Measurements from ENCODE around the gene NCAPH2. TPM values are rescaled to one million over a fixed set of nuclear protein-coding genes. Genes with fewer than 3 reads are reported as not detected.

Gene NCAPH2
- total RNA-seq, 1 experiment from 2014 or later = 39.8 TPM

DNA sequence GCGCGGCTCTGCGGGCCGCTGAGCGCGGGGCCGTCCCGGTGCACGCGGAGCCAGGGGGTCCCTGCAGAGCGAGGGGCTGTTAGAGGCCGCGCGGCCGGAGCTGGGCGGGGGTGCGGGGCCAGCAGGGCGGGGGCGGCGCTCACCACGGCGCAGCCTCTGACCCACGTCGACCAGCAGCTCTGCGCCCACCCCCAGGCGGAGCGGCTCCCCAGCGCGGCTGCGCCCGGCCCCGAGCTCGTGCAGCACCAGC, 17.8 kb downstream of the NCAPH2 start:
- ChIA-PET POLR2A (interaction anchor here (0.7 to 7.1 kb wide), 24 partner anchors 11 to 285 kb away, joined by 3 to 170 read pairs (median 6); partner anchors contain the start of genes ARSA, CHKB, KLHDC7B and LMF2), CTCF (interaction anchor here (0.6 to 2.6 kb wide), 22 partner anchors 9 to 165 kb away, joined by 3 to 17 read pairs (median 4); partner anchors contain the start of gene SYCE3)
- Mint-ChIP-seq H3K4me1 (ENCODE audit: insufficient read depth, unreplicated experiment) (peaks cover 20% of the 10 kb centered on the region), H3K9me3 (ENCODE audit: unreplicated experiment) (no peaks in the 10 kb centered on the region), H3K27ac (ENCODE audit: low read depth, unreplicated experiment) (peak overlapping the region; percentile 23), H3K36me3 (ENCODE audit: insufficient read depth, unreplicated experiment) (peaks cover 60% of the 10 kb centered on the region), H3K4me3 (ENCODE audit: unreplicated experiment) (peak overlapping the region; percentile 85), H3K27me3 (ENCODE audit: insufficient read depth, unreplicated experiment) (no peaks in the 10 kb centered on the region)
- TF ChIP-seq, protein P1, sequence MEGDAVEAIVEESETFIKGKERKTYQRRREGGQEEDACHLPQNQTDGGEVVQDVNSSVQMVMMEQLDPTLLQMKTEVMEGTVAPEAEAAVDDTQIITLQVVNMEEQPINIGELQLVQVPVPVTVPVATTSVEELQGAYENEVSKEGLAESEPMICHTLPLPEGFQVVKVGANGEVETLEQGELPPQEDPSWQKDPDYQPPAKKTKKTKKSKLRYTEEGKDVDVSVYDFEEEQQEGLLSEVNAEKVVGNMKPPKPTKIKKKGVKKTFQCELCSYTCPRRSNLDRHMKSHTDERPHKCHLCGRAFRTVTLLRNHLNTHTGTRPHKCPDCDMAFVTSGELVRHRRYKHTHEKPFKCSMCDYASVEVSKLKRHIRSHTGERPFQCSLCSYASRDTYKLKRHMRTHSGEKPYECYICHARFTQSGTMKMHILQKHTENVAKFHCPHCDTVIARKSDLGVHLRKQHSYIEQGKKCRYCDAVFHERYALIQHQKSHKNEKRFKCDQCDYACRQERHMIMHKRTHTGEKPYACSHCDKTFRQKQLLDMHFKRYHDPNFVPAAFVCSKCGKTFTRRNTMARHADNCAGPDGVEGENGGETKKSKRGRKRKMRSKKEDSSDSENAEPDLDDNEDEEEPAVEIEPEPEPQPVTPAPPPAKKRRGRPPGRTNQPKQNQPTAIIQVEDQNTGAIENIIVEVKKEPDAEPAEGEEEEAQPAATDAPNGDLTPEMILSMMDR (IDR thresholded peaks at IDR 0.05; ENCODE audit: unreplicated experiment) = no peak
- DNase-seq (ENCODE audit: unreplicated experiment) = no peak
- intact Hi-C loops (cut with micrococcal nuclease) = loop anchor here (1.0 to 5.0 kb wide), 2 partner anchors 37 to 57 kb away; partner anchors contain the start of genes CHKB and SYCE3
- no TSS peak for BruUV-seq (replicated peaks)

DNA sequence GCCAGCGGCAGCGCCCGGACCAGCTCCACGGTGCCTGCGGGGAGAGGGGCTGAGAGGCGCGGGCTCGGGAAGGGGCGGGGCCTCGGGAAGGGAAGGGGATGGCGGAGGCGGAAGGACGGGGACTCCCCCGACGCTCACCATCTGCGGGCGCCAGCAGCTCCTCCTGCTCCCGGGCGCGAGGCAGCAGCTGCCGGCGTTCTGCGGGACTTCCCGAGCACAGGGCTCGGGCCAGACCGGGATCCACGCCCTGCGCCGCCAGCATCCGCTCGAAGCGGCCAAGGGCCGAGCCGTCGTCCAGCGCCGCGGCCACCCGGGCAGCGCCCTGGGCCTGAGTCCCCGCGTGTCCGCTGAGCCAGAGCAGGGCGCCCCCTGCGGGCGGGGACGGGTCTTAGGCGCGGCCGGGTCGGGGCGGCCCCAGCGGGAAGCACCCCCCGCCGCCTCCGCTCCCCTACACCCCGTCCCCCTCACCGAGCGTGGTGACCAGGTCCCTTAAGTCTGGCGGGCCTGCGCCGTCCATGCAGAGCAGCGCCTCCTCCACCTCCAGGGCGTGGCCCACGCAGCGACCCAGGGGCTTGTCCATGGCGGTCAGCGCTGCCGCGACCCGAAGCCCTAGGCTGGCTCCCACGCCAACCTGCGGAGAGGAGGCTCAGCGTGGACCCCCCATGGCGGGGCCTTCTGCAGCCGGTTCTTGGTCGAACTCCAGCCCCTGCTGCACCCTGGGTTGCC, 18.2 kb downstream of the NCAPH2 start:
- BruUV-seq (replicated peaks) = no TSS peak
- no peaks in the 10 kb centered on the region for H3K9me3 Mint-ChIP-seq (ENCODE audit: unreplicated experiment)
- intact Hi-C loops (cut with micrococcal nuclease) = loop anchor here (1.0 to 5.0 kb wide), 2 partner anchors 36 to 56 kb away; partner anchors contain the start of genes CHKB and SYCE3
- peaks cover 61% of the 10 kb centered on the region for H3K36me3 Mint-ChIP-seq (ENCODE audit: insufficient read depth, unreplicated experiment)
- H3K27ac Mint-ChIP-seq (ENCODE audit: low read depth, unreplicated experiment) = peak overlapping the region; percentile 71
- no peaks in the 10 kb centered on the region for H3K27me3 Mint-ChIP-seq (ENCODE audit: insufficient read depth, unreplicated experiment)
- peak; percentile 73 for DNase-seq (ENCODE audit: unreplicated experiment)
- TF ChIP-seq, protein P1 (IDR thresholded peaks at IDR 0.05; ENCODE audit: unreplicated experiment) = peak; percentile 38
- H3K4me1 Mint-ChIP-seq (ENCODE audit: insufficient read depth, unreplicated experiment) = peaks cover 20% of the 10 kb centered on the region
- POLR2A ChIA-PET = interaction anchor here (0.7 to 7.1 kb wide), 22 partner anchors 12 to 285 kb away, joined by 3 to 170 read pairs (median 6); partner anchors contain the start of genes ARSA, CHKB, KLHDC7B and LMF2
- peak overlapping the region; percentile 85 for H3K4me3 Mint-ChIP-seq (ENCODE audit: unreplicated experiment)
- CTCF ChIA-PET = interaction anchor here (0.6 to 2.6 kb wide), 21 partner anchors 9 to 166 kb away, joined by 3 to 17 read pairs (median 4); partner anchors contain the start of gene SYCE3

DNA sequence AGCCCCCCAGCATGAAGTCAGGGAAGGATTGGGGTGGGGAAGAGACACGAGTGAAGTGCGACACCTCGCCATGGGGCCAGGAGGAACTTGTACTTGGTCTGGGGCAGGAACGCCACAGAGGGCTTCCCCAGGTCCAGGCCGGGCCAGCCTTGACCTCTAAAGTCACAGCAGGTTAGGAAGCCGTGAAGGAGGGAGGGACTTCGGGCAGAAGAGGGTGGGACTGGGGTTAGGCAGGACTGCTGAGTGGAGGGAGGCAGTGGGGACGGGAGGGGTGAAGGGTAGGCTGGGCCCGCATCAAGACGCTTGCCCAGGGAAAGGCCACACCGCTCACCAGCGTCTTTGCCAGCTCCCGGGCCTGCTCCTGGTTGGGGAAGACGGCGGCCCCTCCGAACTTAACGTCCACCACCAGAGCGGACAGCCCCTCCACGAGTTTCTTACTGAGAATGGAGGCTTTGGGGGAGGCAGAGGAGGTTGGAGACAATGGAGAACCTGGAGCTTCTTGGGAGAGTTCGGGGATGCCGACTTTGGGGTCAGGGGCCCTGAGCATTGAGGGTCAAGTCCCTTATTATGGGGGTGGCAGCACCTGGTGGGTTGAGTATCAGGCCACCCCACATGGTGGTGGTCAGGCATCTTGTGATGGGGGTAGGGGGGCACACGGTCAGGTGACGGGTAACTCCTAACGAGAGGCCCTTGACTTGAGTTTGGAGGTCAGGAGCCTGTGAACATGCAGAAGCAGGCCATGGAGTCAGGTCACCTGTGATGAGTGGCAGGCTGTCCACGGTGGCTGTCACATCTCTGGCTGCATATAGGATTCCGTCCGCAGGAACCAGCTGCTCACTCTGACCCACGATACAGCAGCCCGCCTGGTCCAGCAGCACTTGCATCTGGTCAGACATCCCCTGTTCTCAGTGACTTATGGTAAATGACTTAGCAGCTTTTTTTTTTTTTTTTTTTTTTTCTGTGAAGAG, 19.1 kb downstream of the NCAPH2 start:
- TF ChIP-seq, protein P1 (IDR thresholded peaks at IDR 0.05; ENCODE audit: unreplicated experiment) = no peak
- BruUV-seq (replicated peaks) = no TSS peak
- H3K27ac Mint-ChIP-seq (ENCODE audit: low read depth, unreplicated experiment) = peak overlapping the region; percentile 71
- H3K36me3 Mint-ChIP-seq (ENCODE audit: insufficient read depth, unreplicated experiment) = peaks cover 61% of the 10 kb centered on the region
- no peaks in the 10 kb centered on the region for H3K27me3 Mint-ChIP-seq (ENCODE audit: insufficient read depth, unreplicated experiment)
- CTCF ChIA-PET = interaction anchor here (0.6 to 1.3 kb wide), 7 partner anchors 11 to 370 kb away, joined by 3 to 5 read pairs (median 4); no protein-coding TSS in a partner anchor
- peak; percentile 29 for DNase-seq (ENCODE audit: unreplicated experiment)
- H3K9me3 Mint-ChIP-seq (ENCODE audit: unreplicated experiment) = no peaks in the 10 kb centered on the region
- intact Hi-C loops (cut with micrococcal nuclease) = loop anchor here (1.0 to 5.0 kb wide), 2 partner anchors 35 to 55 kb away; partner anchors contain the start of genes CHKB and SYCE3
- POLR2A ChIA-PET = interaction anchor here (0.7 to 7.1 kb wide), 5 partner anchors 12 to 94 kb away, joined by 4 to 170 read pairs (median 74); partner anchors contain the start of genes LMF2, NCAPH2 and SYCE3
- H3K4me3 Mint-ChIP-seq (ENCODE audit: unreplicated experiment) = peak overlapping the region; percentile 85
- peaks cover 20% of the 10 kb centered on the region for H3K4me1 Mint-ChIP-seq (ENCODE audit: insufficient read depth, unreplicated experiment)

Data from MCF 10A (cell line).